Transverse colon (tissue), 4 donors: ENCODE data around the gene CYP27A1.

ENCODE experiments used
- EP300 ChIP-seq: sonication (generic); formaldehyde crosslinking; IDR thresholded peaks from one replicate; pipeline ENCODE4 v1.6.1; 2017; ENCODE audit warnings: antibody characterized with exemption, low read depth
- POLR2A ChIP-seq: fragments of 450-650 bp; IDR thresholded peaks from one replicate; pipeline ENCODE4 v1.6.1; 2016; ENCODE audit warnings: antibody characterized with exemption, mild to moderate bottlenecking, moderate library complexity
- POLR2AphosphoS5 ChIP-seq, 3 donors: sonication (generic); formaldehyde crosslinking; IDR thresholded peaks; one replicate each; pipeline ENCODE4 v1.6.1; 2016; ENCODE audit warnings: antibody characterized with exemption in 3 of 3
- TF ChIP-seq, protein P1 (sequence below), 5 experiments: fragments of 200-600 bp in 3 of 5; fragments of 450-650 bp in 2 of 5; sonication (generic) in 3 of 5; IDR thresholded peaks; 1 replicate in 2 of 5; 2 replicates in 3 of 5; pipeline ENCODE4 v1.5.1; 2016 to 2017; ENCODE audit warnings: antibody characterized with exemption in 5 of 5, inconsistent platforms in 3 of 5, mild to moderate bottlenecking in 2 of 5, moderate library complexity in 1 of 5

DNA sequence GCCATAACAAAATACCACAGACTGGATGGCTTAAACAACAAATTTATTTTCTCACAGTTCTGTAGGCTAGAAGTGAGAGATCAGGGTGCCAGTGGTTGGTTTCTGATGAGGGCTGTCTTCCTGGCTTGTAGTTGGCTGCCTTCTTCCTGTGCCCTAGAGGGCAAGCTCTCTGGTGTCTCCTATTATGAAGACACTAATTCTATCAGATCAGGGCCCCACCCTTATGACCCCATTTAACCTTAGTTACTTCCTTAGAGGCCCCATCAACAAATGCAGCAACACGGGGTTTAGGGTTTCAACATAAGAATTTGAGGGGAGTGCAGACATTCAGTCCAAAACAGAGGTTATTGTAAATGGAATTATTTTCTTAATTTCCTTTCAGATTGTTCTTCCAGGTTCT is 22.9 kb downstream of the CYP27A1 start:
- no peak for TF ChIP-seq EP300
- TF ChIP-seq POLR2A, result no peak
- TF ChIP-seq, protein P1, sequence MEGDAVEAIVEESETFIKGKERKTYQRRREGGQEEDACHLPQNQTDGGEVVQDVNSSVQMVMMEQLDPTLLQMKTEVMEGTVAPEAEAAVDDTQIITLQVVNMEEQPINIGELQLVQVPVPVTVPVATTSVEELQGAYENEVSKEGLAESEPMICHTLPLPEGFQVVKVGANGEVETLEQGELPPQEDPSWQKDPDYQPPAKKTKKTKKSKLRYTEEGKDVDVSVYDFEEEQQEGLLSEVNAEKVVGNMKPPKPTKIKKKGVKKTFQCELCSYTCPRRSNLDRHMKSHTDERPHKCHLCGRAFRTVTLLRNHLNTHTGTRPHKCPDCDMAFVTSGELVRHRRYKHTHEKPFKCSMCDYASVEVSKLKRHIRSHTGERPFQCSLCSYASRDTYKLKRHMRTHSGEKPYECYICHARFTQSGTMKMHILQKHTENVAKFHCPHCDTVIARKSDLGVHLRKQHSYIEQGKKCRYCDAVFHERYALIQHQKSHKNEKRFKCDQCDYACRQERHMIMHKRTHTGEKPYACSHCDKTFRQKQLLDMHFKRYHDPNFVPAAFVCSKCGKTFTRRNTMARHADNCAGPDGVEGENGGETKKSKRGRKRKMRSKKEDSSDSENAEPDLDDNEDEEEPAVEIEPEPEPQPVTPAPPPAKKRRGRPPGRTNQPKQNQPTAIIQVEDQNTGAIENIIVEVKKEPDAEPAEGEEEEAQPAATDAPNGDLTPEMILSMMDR (IDR thresholded peaks at IDR 0.05), result no peak
- TF ChIP-seq POLR2AphosphoS5 (IDR thresholded peaks at IDR 0.05), result no peak
